GM10266 (cell line): ENCODE results near the gene ZNF735.
"Not testable (repeated sequence)": the region's sequence is repeated elsewhere in the genome, so short reads cannot be mapped to it uniquely, and the experiment has no call there.

Experiments
- DNase-seq: peaks from one replicate; pipeline ENCODE4 v3.0.0; 2012; ENCODE audit errors: extremely low spot score
- CTCF ChIP-seq: IDR thresholded peaks from 2 replicates; pipeline ENCODE4 v1.5.1; 2012; ENCODE audit warnings: mild to moderate bottlenecking, low read depth; ENCODE audit not compliant: control insufficient read depth, insufficient read depth; ENCODE audit errors: missing control alignments

Gene ZNF735

GRCh38 chr7:64183126-64183742, 23.8 kb upstream of the ZNF735 start:
- DNase-seq: no peak
- peak; percentile 38 for TF ChIP-seq CTCF

GRCh38 chr7:64183827-64184372, 23.1 kb upstream of the ZNF735 start:
- DNase-seq: no peak
- TF ChIP-seq CTCF: no peak

GRCh38 chr7:64184376-64184775, 22.6 kb upstream of the ZNF735 start:
- TF ChIP-seq CTCF: no peak
- no peak for DNase-seq

- no peak for DNase-seq
- no peak for TF ChIP-seq CTCF
Measured at GRCh38 chr7:64187408-64187807, 19.6 kb upstream of the ZNF735 start.

- no peak for DNase-seq
- TF ChIP-seq CTCF: no peak
Measured at GRCh38 chr7:64192148-64192704, 14.8 kb upstream of the ZNF735 start.

GRCh38 chr7:64192775-64193174, 14.2 kb upstream of the ZNF735 start:
- no peak for DNase-seq
- TF ChIP-seq CTCF: no peak

GRCh38 chr7:64219710-64220298, 12.8 kb downstream of the ZNF735 start:
- not testable (repeated sequence) for DNase-seq
